ENCODE results near the gene ACTG1.
A peak's percentile ranks its signal among the peaks of the same experiment; 100 is the strongest.

ACTG1 gene

GRCh38 chr17:81515530-81516041 is 3.0 kb upstream of the ACTG1 start:
- DNase-seq: no peak

- DNase-seq: peak; percentile 93
Measured at GRCh38 chr17:81514739-81515529, 2.3 kb upstream of the ACTG1 start.

GRCh38 chr17:81514489-81514738 is 1.8 kb upstream of the ACTG1 start:
- no peak for DNase-seq

- peak; percentile 90 for DNase-seq
Measured at GRCh38 chr17:81513753-81514488, 1.3 kb upstream of the ACTG1 start.

GRCh38 chr17:81513372-81513752 is 763 bp upstream of the ACTG1 start:
- DNase-seq: peak; percentile 85

- no peak for DNase-seq
Measured at GRCh38 chr17:81511804-81512561, 616 bp downstream of the ACTG1 start.

GRCh38 chr17:81511554-81511803 is 1.1 kb downstream of the ACTG1 start:
- no peak for DNase-seq

- peak; percentile 56 for DNase-seq
Measured at GRCh38 chr17:81510785-81511553, 1.6 kb downstream of the ACTG1 start.

GRCh38 chr17:81509972-81510784 is 2.4 kb downstream of the ACTG1 start:
- no peak for DNase-seq

- peak; percentile 71 for DNase-seq
Measured at GRCh38 chr17:81509207-81509971, 3.2 kb downstream of the ACTG1 start.

GRCh38 chr17:81508639-81509206 is 3.9 kb downstream of the ACTG1 start:
- DNase-seq: peak; percentile 83

- no peak for DNase-seq
Measured at GRCh38 chr17:81503619-81504018, 9.0 kb downstream of the ACTG1 start.

- DNase-seq: no peak
Measured at GRCh38 chr17:81502471-81503017, 10.1 kb downstream of the ACTG1 start.

GRCh38 chr17:81500047-81500446 is 12.6 kb downstream of the ACTG1 start:
- DNase-seq: peak; percentile 88

GRCh38 chr17:81499601-81499970 is 13.0 kb downstream of the ACTG1 start:
- DNase-seq: no peak

GRCh38 chr17:81498953-81499600 is 13.5 kb downstream of the ACTG1 start:
- DNase-seq: no peak

GRCh38 chr17:81494626-81495377 is 17.8 kb downstream of the ACTG1 start:
- no peak for DNase-seq

- DNase-seq: no peak
Measured at GRCh38 chr17:81493198-81494038, 19.2 kb downstream of the ACTG1 start.

- DNase-seq: no peak
Measured at GRCh38 chr17:81492706-81493105, 19.9 kb downstream of the ACTG1 start.
